ENCODE measurements around the gene PRMT1. TPM values are rescaled to one million over a fixed set of nuclear protein-coding genes. Genes with fewer than 3 reads are reported as not detected.
A peak's percentile ranks its signal among the peaks of the same experiment; 100 is the strongest.

The PRMT1 gene
- total and polyA plus RNA-seq, 9 of the 15 experiments (the other 6 are each of a cell fraction or from before 2014, with no cell fraction given): 13.3 to 464 (median 326) TPM

DNA sequence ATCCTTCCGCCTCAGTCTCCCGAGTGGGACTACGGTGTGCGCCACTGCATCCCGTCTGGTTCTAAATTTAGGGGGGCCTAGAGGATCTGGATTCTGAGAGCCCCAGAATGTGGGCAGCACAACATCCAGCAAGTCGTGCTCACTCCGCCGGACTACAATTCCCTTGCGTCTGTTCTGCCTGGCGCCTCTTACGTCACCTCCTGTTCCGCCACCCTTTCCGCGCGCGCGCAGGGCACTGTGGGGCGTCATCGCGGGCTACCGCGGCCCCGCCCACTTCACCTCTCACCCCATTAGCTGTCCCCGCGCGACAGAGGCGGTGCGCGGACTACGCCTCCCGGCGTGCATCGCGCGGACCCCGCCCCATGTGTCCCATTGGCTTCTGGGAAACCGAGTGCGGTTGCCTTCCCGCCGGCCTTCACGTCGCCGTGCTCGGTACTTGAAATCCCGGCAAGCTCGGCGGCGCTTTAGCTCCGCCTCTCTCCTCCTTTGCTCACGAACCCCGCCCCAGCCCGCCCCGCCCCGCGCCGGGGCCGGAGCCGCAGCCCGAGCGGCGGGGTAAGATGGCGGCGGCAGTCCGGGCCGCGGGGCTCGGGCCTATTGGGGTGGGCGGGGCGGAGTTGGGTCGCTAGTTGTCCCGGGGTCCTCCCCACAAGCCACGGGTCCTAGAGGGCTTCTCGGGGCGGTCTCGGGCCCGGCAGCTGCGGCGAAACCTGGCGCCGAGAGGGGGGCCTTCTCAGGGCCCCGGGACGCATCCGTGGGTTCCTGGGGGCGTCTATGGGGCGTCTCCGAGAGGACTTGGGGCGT is 35.2 kb upstream of the PRMT1 start, which contains the start of gene SCAF1 (continued):
- TF ChIP-seq ZBTB40 (IDR thresholded peaks at IDR 0.05) (peak; percentile 96), ZBTB40 (CRISPR knock-in tag; IDR thresholded peaks at IDR 0.05) (no peak), ZNF274 (IDR thresholded peaks at IDR 0.05; ENCODE audit: borderline replicate concordance, low read depth, low read length) (no peak), KAT7 (CRISPR knock-in tag; IDR thresholded peaks at IDR 0.05; ENCODE audit: borderline replicate concordance) (no peak), ZKSCAN1 (IDR thresholded peaks at IDR 0.05; ENCODE audit: low read depth, low read length) (no peak), RFX5 (IDR thresholded peaks at IDR 0.05; ENCODE audit: low read depth, low read length) (peak; percentile 37; the same call in 1 of the 2 replicates), THRB (CRISPR knock-in tag; conservative IDR thresholded peaks at IDR 0.05) (no peak), FOXM1 (IDR thresholded peaks at IDR 0.05; ENCODE audit: low read depth) (no peak), FOXM1 (CRISPR knock-in tag; IDR thresholded peaks at IDR 0.05; ENCODE audit: low read depth) (no peak), ZNF780A (CRISPR knock-in tag; IDR thresholded peaks at IDR 0.05) (no peak), TAF7 (tag; IDR thresholded peaks at IDR 0.05) (0 out of 2 replicates have a peak, but pooled peaks have one; percentile 22), EGR1 (conservative IDR thresholded peaks at IDR 0.05) (no peak; the same call in none of the 2 replicates), ELF4 (CRISPR knock-in tag; IDR thresholded peaks at IDR 0.05) (no peak)
- TF ChIP-seq, protein P1, sequence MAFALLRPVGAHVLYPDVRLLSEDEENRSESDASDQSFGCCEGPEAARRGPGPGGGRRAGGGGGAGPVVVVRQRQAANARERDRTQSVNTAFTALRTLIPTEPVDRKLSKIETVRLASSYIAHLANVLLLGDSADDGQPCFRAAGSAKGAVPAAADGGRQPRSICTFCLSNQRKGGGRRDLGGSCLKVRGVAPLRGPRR (CRISPR knock-in tag; IDR thresholded peaks at IDR 0.05): no peak
